Ishikawa (cell line): ENCODE measurements around the gene PRR3.

ENCODE experiments used
- CEBPB ChIP-seq: IDR thresholded peaks from 2 replicates; pipeline ENCODE4 v1.6.1; 2012
- CREB1 ChIP-seq: IDR thresholded peaks from 2 replicates; pipeline ENCODE4 v1.6.1; 2012; ENCODE audit warnings: low read depth
- EGR1 ChIP-seq: IDR thresholded peaks from 2 replicates; pipeline ENCODE4 v1.6.1; 2012
- EP300 ChIP-seq: IDR thresholded peaks from 2 replicates; pipeline ENCODE4 v1.6.1; 2012; ENCODE audit warnings: borderline replicate concordance
- FOXM1 ChIP-seq: IDR thresholded peaks from 2 replicates; pipeline ENCODE4 v1.6.1; 2012; ENCODE audit warnings: low read depth, borderline replicate concordance
- NFIC ChIP-seq: IDR thresholded peaks from 2 replicates; pipeline ENCODE4 v1.6.1; 2012
- RAD21 ChIP-seq: IDR thresholded peaks from 2 replicates; pipeline ENCODE4 v1.6.1; 2012; ENCODE audit warnings: low read depth
- TAF1 ChIP-seq: IDR thresholded peaks from 2 replicates; pipeline ENCODE4 v1.6.1; 2012; ENCODE audit warnings: low read depth, mild to moderate bottlenecking
- TCF12 ChIP-seq: IDR thresholded peaks from 2 replicates; pipeline ENCODE4 v1.6.1; 2012; ENCODE audit warnings: low read depth
- TEAD4 ChIP-seq: IDR thresholded peaks from 2 replicates; pipeline ENCODE4 v1.6.1; 2012
- YY1 ChIP-seq: IDR thresholded peaks from 2 replicates; pipeline ENCODE4 v1.6.1; 2012; ENCODE audit warnings: low read depth
- ZBTB7A ChIP-seq: IDR thresholded peaks from 2 replicates; pipeline ENCODE4 v1.6.1; 2012; ENCODE audit warnings: low read depth
- TF ChIP-seq, protein P1 (sequence below): IDR thresholded peaks from 2 replicates; pipeline ENCODE4 v1.6.1; 2012
- TF ChIP-seq, protein P2 (sequence below): IDR thresholded peaks from 2 replicates; pipeline ENCODE4 v1.6.1; 2012
- TF ChIP-seq, protein P3 (sequence below): IDR thresholded peaks from 2 replicates; pipeline ENCODE4 v1.6.1; 2012; ENCODE audit warnings: low read depth, mild to moderate bottlenecking

Gene PRR3

GRCh38 chr6:30560930-30561329, 3.8 kb downstream of the PRR3 start:
- TF ChIP-seq NFIC = no peak
- TF ChIP-seq, protein P1, sequence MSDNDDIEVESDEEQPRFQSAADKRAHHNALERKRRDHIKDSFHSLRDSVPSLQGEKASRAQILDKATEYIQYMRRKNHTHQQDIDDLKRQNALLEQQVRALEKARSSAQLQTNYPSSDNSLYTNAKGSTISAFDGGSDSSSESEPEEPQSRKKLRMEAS = no peak
- TF ChIP-seq CREB1 = no peak
- no peak for TF ChIP-seq CEBPB
- no peak for TF ChIP-seq TCF12
- no peak for TF ChIP-seq EGR1
- TF ChIP-seq TEAD4 = no peak
- TF ChIP-seq RAD21 = no peak
- TF ChIP-seq, protein P2, sequence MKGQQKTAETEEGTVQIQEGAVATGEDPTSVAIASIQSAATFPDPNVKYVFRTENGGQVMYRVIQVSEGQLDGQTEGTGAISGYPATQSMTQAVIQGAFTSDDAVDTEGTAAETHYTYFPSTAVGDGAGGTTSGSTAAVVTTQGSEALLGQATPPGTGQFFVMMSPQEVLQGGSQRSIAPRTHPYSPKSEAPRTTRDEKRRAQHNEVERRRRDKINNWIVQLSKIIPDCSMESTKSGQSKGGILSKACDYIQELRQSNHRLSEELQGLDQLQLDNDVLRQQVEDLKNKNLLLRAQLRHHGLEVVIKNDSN = no peak
- no peak for TF ChIP-seq FOXM1
- no peak for TF ChIP-seq TAF1
- no peak for TF ChIP-seq EP300
- TF ChIP-seq YY1 = no peak

- TF ChIP-seq TCF12 (no peak), EP300 (no peak), FOXM1 (no peak), ZBTB7A (no peak), RAD21 (no peak), CEBPB (no peak), CREB1 (no peak), EGR1 (no peak)
- TF ChIP-seq, protein P3, sequence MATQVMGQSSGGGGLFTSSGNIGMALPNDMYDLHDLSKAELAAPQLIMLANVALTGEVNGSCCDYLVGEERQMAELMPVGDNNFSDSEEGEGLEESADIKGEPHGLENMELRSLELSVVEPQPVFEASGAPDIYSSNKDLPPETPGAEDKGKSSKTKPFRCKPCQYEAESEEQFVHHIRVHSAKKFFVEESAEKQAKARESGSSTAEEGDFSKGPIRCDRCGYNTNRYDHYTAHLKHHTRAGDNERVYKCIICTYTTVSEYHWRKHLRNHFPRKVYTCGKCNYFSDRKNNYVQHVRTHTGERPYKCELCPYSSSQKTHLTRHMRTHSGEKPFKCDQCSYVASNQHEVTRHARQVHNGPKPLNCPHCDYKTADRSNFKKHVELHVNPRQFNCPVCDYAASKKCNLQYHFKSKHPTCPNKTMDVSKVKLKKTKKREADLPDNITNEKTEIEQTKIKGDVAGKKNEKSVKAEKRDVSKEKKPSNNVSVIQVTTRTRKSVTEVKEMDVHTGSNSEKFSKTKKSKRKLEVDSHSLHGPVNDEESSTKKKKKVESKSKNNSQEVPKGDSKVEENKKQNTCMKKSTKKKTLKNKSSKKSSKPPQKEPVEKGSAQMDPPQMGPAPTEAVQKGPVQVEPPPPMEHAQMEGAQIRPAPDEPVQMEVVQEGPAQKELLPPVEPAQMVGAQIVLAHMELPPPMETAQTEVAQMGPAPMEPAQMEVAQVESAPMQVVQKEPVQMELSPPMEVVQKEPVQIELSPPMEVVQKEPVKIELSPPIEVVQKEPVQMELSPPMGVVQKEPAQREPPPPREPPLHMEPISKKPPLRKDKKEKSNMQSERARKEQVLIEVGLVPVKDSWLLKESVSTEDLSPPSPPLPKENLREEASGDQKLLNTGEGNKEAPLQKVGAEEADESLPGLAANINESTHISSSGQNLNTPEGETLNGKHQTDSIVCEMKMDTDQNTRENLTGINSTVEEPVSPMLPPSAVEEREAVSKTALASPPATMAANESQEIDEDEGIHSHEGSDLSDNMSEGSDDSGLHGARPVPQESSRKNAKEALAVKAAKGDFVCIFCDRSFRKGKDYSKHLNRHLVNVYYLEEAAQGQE = no peak
Observed at GRCh38 chr6:30562470-30563425, 5.7 kb downstream of the PRR3 start.

- no peak for TF ChIP-seq RAD21
- no peak for TF ChIP-seq EP300
Observed at GRCh38 chr6:30564114-30564513, 7.0 kb downstream of the PRR3 start.

GRCh38 chr6:30565772-30566171, 8.7 kb downstream of the PRR3 start:
- TF ChIP-seq ZBTB7A (no peak), YY1 (no peak), CEBPB (no peak)
- TF ChIP-seq, protein P3 = no peak
- TF ChIP-seq, protein P2 = no peak

GRCh38 chr6:30568245-30568644, 11.2 kb downstream of the PRR3 start:
- TF ChIP-seq NFIC (0 out of 2 replicates have a peak, but pooled peaks have one; percentile 12), TAF1 (no peak), FOXM1 (no peak)

GRCh38 chr6:30570263-30570662, 13.2 kb downstream of the PRR3 start:
- TF ChIP-seq CREB1 (no peak), EGR1 (no peak), EP300 (no peak), ZBTB7A (no peak), YY1 (no peak), TAF1 (no peak), TEAD4 (no peak)
- TF ChIP-seq, protein P2 = no peak
